IPS DF 4.7 (cell line): ENCODE measurements around the gene CEP70.
A peak's percentile ranks its signal among the peaks of the same experiment; 100 is the strongest.
"Not testable (repeated sequence)": the region's sequence is repeated elsewhere in the genome, so short reads cannot be mapped to it uniquely, and the experiment has no call there.

Source experiments
- DNase-seq: peaks from one replicate; pipeline ENCODE4 v3.0.0-alpha.2; 2013; ENCODE audit warnings: low spot score; ENCODE audit errors: extremely low read depth

The CEP70 gene

GRCh38 chr3:138594150-138594934 lies at the start of gene CEP70:
Gene CEP70, minus strand, starts transcription at chr3:138594260. Its CDS starts 21,333 bp downstream, at chr3:138572927.
- peak; percentile 88 for DNase-seq

DNA sequence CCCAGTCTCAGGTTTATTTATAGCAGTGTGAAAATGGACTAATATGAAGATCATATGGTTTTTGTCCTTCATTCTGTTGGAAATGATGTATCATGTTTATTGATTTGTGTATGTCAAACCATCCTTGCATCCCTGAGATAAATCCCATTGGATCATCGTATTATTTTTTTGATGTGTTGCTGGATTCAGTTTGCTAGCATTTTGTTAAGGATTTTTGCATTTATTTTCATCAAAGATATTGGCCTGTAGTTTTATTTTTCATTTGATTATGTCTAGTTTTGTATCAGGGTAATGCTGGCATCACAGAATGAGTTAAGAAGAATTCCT lies 48.8 kb upstream of the CEP70 start:
- DNase-seq: no peak

GRCh38 chr3:138642226-138642926 lies 48.3 kb upstream of the CEP70 start:
- no peak for DNase-seq

DNA sequence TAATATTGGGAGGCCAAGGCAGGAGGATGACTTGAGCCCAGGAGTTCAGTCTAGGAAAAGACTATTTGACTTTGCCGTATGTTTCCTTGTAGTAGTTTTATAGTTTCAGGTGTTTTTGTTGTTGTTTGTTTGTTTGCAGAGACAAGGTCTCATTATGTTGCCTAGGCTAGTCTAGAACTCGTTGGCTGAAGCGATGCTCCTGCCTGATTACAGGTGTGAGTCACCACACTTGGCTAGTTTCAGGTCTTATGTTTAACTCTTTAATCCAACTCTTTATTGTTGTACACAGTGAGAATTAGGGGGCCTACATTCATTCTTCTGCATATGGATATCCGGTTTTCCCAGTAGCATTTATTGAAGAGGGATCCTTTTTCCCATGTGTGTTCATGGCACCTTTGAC lies 46.5 kb upstream of the CEP70 start:
- DNase-seq: no peak

DNA sequence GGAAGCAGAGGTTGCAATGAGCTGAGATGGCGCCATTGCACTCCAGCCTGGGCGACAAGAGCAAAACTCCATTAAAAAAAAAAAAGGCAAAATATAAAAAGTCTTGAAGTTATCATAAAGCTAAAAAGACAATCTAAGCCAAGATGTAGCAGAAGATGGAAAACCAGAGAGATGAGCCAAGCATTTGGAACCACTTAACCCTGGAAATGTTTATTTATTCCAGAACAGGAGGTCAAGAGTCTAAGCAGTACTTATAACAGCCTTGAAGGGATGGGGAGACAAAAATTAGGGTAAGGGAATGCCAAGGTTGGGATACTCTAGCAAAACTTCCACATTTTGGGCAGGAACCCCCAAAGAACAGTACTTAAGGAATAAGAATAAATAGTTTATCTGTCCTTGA lies 44.6 kb upstream of the CEP70 start:
- no peak for DNase-seq

DNA sequence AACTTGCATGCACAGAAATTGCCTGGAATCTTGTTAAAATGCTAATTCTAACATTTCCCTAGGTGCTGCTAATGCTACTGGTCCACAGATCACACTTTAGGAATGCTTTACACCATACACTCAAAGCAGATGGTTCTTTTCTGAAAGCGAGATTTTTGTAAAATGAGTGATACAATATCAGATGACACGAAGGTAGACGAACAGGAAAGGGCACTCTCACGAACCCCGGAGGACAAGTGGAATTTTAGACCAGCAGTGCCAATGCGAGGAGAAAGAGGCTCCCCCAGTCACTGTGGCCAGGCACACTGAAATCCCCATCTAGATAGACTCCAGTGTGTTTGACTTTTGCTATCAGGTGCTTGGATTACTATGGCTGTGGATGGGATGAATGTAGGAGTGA lies 35.5 kb upstream of the CEP70 start:
- DNase-seq: no peak

DNA sequence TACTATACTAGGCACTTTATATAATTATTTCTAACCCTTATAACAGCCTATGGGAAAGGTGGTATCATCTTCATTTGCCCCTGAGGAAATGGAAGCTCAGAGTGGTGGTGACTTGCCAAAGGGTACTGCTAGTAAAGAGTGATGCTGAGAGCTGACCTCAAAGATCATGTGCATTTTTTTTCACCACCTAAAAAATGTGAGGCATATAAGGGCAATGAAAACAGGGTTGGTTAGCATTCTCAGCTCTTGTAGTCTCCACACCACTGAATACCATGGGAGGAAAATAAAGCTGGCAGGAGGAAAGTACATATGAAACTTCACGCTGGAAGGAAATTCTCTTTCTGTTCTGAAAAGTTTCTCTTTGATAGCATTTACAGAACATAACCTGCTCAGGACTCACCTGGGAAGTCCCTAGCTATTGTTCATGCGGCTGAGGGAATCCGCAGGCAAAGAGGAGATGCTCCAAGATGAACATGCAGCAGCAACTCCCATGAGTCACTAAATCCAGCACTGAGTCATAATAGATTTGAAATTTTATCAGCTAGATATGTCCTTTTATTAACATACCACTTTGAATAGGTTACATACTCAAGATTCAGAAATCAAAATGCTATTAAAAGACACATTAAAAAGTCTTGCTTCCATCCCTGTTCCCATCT lies 31.8 kb upstream of the CEP70 start:
- no peak for DNase-seq

DNA sequence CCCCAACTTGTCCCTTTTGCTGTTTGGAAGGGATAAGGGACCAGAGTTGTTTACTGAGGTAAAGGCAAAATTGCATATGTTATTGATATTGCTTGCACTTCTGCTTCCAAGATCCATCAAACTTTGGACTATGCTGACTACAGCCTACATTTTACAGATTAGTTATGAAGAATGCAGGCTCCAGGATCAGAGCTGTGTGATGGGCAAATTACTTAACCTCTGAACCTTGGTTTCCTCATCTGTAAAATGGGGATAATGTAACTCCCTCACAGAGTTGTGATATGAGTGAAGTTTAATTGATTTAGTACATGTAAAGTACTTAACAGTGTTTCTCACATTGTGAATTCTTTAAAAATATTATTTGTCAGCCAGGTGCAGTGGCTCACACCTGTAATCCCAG lies 30.5 kb upstream of the CEP70 start:
- DNase-seq: no peak

GRCh38 chr3:138620431-138620830 lies 26.4 kb upstream of the CEP70 start:
- DNase-seq: no peak

DNA sequence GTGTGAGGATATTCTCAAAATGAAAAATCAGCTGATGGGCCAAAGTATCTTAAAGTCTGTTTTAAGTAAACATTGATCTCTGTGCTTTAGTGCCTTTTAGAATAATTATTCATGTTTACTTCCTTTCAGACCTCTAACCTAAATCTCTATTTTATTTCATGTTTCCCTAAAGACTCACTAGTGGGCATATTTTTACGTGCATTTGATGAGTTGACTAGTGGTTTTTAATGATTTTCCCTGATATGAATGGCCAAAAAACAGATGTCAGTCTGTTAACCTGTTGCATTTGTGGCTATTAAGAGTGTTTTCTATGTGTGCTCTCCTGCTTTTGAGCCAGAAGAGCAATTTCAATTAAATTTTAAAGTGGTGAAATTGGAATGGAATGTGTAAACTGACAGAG lies 21.4 kb upstream of the CEP70 start:
- DNase-seq: no peak

- no peak for DNase-seq
These were observed 15.8 kb upstream of the CEP70 start for GRCh38 chr3:138609898-138610266.

DNA sequence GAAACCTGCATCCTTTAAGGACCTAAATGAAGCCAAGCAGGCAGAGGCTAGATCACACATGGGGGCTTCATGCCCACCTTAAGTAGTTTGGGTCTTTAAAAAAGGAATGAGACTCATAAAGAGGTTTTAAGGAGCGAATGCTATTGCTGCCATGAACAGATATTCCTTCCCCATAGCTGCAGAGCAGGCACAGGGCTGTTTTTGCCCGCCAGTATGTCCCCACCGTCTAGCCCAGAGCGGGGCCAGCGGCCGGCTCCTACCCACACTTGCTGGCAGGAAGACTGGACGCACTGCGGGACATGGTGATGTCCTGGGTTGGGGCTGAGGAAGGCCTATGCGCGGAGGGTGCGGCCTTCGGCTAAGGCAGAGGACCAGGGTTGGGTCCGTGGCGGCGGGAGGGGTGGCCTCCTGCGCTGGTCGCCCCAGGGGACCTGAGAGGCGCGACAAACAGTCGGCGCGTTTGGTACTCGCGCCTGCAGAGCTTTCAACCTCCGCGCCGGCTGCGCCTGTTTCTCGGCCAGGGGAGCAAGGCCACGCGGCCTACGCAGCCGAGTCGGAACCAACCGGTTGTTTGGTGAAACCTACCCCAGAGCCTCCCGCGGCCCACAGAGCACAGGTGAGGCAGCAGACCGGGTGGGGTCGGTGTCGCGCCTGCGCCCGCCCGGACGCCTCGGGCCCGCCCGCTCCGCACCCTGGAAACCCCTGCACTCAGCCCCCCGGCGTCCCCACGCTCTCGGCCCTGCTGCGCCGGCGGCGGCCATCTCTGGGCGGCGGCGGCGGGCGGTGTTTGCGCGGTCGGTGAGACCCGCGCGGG lies 14.5 kb upstream of the CEP70 start, which contains the start of gene FAIM:
FAIM (plus strand) TSS at position 450 of the 814 bp plus-strand sequence. CDS start 10,956 bp downstream, outside the sequence.
- DNase-seq: no peak

DNA sequence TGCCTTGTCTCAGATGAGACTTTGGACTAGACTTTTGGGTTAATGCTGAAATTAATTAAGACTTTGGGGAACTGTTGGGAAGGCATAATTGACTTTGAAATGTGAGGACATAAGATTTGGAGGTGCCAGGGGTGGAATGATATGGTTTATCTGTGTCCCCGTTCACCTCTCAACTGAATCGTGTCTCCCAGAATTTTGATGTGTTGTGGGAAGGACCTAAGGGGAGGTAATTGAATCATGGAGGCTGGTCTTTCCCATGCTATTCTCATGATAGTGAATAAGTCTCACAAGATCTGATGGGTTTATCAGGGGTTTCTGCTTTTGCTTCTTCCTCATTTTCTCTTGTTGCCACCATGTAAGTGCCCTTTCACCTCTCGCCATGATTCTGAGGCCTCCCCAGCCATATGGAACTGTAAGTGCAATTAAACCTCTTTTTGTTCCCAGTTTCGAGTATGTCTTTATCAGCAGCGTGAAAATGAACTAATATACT lies 10.1 kb upstream of the CEP70 start:
- DNase-seq: not testable (repeated sequence)

- DNase-seq: not testable (repeated sequence)
These were observed 7.6 kb upstream of the CEP70 start for GRCh38 chr3:138601661-138602060.

- no peak for DNase-seq
These were observed 6.2 kb upstream of the CEP70 start for GRCh38 chr3:138600100-138600745.

DNA sequence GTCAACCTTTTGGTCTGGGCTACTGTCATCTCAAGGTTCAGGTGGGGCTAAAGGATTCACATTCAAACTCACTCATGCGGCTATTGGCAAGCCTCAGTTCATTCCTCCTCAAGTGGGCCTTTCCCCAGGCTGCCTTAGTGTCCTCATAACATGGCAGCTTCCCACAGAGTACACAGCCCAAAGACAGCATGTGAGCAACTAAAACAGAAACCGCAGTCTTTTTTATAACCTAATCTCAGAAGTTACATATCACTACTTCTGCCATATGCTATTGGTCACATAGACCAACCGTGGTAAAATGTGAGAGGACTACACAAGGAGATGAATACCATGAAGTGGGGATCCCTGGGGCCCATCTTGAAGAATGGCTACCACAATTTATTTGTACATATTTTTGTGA lies 4.5 kb upstream of the CEP70 start:
- no peak for DNase-seq

DNA sequence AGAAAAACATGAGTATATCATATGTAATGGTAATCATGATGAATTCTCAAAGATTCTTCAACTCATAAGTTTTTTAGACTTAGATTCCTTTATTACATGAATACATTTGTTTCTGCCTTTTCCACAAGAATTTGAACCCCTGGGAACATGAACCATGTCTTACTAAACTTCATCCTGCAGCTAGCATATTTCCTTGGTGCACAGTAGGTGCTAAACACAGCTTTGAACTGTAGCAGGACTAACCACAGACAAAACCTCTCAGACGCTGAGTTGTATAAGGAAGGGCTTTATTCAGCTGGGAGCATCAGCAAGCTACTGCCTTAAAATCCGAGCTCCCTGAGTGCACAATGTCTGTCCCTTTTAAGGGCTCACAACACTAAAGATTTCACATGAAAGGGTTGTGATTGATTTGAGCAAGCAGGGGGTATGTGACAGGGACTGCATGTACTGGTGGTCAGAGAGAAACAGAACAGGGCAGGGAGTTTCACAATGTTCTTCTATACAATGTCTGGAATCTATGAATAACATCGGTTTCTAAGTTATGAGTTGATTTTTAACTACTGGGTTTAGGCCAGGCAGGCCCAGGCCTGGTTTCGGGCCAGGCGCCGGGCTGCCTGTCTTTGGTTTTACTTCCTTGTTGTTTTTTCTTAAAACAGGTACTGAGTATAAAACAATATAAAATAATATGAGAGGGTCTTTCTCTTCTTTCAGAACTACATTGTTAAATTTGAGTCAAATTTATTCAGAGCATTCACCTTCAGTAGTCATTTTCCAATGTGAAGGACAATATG lies 3.3 kb upstream of the CEP70 start:
- not testable (repeated sequence) for DNase-seq

DNA sequence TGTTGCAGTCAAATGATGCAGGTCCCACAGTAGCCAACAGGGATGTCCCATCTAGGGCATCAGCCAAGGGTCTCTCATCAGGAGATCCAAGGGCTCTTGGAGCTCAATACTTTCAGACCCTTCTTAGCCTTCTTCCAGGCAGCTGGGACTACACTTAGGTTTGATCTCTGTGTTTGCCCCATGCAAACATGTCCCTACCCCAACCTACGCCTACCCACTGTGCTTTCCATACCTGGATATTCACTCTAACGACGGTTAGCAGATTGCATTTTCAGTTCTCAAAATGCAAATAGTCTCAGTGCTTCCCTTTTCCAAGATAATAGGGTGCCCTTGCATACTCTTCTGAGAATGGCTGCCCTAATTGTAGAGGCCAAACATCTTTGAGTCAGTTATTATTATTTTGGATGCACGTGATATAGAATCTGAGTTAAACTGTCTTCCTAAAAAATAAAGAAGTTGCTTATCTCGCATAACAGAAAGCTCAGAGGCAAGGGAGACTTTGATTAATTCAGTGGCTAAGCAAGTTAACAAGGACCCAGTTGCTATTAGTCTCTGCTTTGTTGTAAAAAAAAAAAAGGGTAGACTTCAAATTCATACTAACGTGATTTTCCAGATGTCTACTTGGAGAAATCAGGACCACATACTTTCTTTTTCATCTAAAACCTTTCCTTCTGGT lies 1.0 kb upstream of the CEP70 start:
- no peak for DNase-seq

- DNase-seq: no peak
These were observed 441 bp downstream of the CEP70 start for GRCh38 chr3:138593488-138594149.
